Uterus (tissue), 4 donors: ENCODE data around the gene NRDC. TPM values are rescaled to one million over a fixed set of nuclear protein-coding genes. Genes with fewer than 3 reads are reported as not detected.
"Not testable (repeated sequence)": the region's sequence is repeated elsewhere in the genome, so short reads cannot be mapped to it uniquely, and the experiment has no call there.

Source experiments
- DNase-seq, 2 donors: peaks; one replicate each; pipeline ENCODE4 v3.0.0-alpha.2; 2019 to 2020
- H3K27ac ChIP-seq, 2 donors: fragments of 200-600 bp; sonication (generic); 1 replicate in 1 of 2; 2 replicates in 1 of 2; pipeline ENCODE4 v1.5.1; 2016 to 2018
- H3K27me3 ChIP-seq, 2 donors: fragments of 200-600 bp; sonication (generic); one replicate each; pipeline ENCODE4 v1.5.1; 2018 to 2019; ENCODE audit warnings: control low read depth in 1 of 2
- H3K36me3 ChIP-seq, 2 donors: fragments of 200-600 bp; sonication (generic); one replicate each; pipeline ENCODE4 v1.5.1; 2019; ENCODE audit warnings: control low read depth in 1 of 2
- H3K4me1 ChIP-seq, 2 donors: fragments of 200-600 bp; sonication (generic); one replicate each; pipeline ENCODE4 v1.5.1; 2018 to 2019; ENCODE audit warnings: control low read depth in 1 of 2
- H3K4me3 ChIP-seq, 2 donors: fragments of 200-600 bp; sonication (generic); 1 replicate in 1 of 2; 2 replicates in 1 of 2; pipeline ENCODE4 v1.5.1; 2018 to 2019; ENCODE audit warnings: mild to moderate bottlenecking in 1 of 2
- H3K9me3 ChIP-seq, 2 donors: fragments of 200-600 bp; sonication (generic); one replicate each; pipeline ENCODE4 v1.5.1; 2019; ENCODE audit warnings: control low read depth in 1 of 2
- POLR2A ChIP-seq, 2 donors: fragments of 450-650 bp; IDR thresholded peaks; one replicate each; pipeline ENCODE4 v1.6.1; 2016; ENCODE audit warnings: antibody characterized with exemption in 2 of 2, mild to moderate bottlenecking in 1 of 2, moderate library complexity in 1 of 2
- intact Hi-C: fragments of 100-400 bp; cut with DNase I; formaldehyde crosslinking; loops from one replicate; pipeline ENCODE4 v1.15.1; 2023; ENCODE audit warnings: low total_unique reads
- total RNA-seq, 4 donors: library from RNA; depleted of rRNA in 3 of 4; stranded (reverse); fragments of >200 nt in 3 of 4; gene quantifications; one replicate each; pipeline versions ENCODE4 v1.1.0 to v1.2.4, GENCODE V29; 2014 to 2023
- TF ChIP-seq, protein P1 (sequence below), 4 experiments: fragments of 200-600 bp in 2 of 4; fragments of 450-650 bp in 2 of 4; sonication (generic) in 2 of 4; IDR thresholded peaks; one replicate each; pipeline ENCODE4 v1.5.1; 2016 to 2019; ENCODE audit warnings: antibody characterized with exemption in 4 of 4, mild to moderate bottlenecking in 2 of 4, moderate library complexity in 1 of 4
- donor health status: DM: yes; HTN: yes; CAD: no.

NRDC gene
- total RNA-seq, 4 donors from 2014 or later = 35.1 to 145 (median 75.6) TPM

DNA sequence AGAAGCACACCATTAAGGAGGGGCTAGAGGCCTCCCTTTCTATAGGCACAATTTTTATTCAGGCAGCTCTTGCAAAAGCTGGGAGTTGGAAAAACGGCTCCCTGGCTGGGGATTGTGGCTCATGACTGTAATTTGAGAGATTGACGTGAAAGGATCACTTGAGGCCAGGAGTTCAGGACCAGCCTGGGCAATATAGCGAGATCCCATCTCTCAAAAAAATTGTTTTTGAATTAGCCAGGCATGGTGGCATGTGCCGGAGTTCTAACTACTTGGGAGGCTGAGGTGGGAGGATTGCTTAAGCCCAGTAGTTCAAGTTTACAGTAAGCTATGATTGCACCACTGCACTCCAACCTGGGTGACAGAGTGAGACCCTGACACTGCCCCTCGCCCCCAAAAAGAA is 23.9 kb upstream of the NRDC start:
- intact Hi-C loops = no loop called here
- no peaks in the 10 kb centered on the region for H3K4me1 ChIP-seq
- H3K27me3 ChIP-seq = no peaks in the 10 kb centered on the region
- DNase-seq = no peak
- no peaks in the 10 kb centered on the region for H3K36me3 ChIP-seq
- TF ChIP-seq POLR2A (IDR thresholded peaks at IDR 0.05) = no peak
- TF ChIP-seq, protein P1, sequence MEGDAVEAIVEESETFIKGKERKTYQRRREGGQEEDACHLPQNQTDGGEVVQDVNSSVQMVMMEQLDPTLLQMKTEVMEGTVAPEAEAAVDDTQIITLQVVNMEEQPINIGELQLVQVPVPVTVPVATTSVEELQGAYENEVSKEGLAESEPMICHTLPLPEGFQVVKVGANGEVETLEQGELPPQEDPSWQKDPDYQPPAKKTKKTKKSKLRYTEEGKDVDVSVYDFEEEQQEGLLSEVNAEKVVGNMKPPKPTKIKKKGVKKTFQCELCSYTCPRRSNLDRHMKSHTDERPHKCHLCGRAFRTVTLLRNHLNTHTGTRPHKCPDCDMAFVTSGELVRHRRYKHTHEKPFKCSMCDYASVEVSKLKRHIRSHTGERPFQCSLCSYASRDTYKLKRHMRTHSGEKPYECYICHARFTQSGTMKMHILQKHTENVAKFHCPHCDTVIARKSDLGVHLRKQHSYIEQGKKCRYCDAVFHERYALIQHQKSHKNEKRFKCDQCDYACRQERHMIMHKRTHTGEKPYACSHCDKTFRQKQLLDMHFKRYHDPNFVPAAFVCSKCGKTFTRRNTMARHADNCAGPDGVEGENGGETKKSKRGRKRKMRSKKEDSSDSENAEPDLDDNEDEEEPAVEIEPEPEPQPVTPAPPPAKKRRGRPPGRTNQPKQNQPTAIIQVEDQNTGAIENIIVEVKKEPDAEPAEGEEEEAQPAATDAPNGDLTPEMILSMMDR (IDR thresholded peaks at IDR 0.05) = no peak
- no peak overlapping the region for H3K4me3 ChIP-seq
- no peaks in the 10 kb centered on the region for H3K9me3 ChIP-seq
- no peak overlapping the region for H3K27ac ChIP-seq

DNA sequence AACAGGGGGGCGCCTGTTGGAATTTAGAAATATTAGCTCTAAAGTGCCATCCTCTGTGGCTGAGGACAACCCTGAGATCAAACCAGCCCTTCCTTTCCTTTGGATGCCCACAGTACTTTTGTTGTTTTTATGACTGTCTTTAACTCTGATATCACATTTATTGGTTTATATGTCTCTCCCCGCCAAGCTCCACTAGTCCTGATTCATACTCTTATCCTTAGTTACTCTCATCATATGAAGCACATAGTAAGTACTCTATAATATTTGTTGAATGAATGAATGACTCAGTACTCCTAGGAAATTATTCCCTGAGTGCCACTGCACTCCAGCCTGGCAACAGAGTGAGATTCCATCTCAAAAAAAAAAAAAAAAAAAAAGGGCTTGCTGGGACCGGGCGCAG is 22.6 kb upstream of the NRDC start:
- H3K4me1 ChIP-seq = no peaks in the 10 kb centered on the region

DNA sequence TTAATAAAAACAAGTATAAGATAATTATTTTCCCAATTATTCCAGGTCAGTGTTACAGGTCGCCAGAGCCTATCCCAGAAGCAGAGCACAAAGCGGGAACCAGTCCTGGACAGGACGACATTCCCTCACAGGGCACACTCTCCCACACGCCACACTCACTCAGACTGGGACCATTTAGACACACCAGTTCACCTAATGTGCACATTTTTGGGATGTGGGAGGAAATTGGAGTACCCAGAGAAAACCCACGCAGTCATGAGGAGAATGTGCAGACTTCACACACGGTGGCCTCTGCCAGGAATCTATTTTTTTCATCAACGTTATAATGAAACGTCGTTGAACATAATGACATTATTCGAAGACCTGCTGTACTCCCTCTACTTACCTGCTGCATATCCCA is 20.5 kb upstream of the NRDC start:
- Histone ChIP-seq H3K27me3 (no peaks in the 10 kb centered on the region), H3K4me1 (no peaks in the 10 kb centered on the region), H3K27ac (no peak overlapping the region), H3K36me3 (no peaks in the 10 kb centered on the region), H3K9me3 (no peaks in the 10 kb centered on the region), H3K4me3 (no peak overlapping the region)
- TF ChIP-seq, protein P1 (IDR thresholded peaks at IDR 0.05) = no peak
- TF ChIP-seq POLR2A (IDR thresholded peaks at IDR 0.05) = no peak
- intact Hi-C loops = no loop called here
- no peak for DNase-seq

More for the DNA sequence above, 22.6 kb upstream of the NRDC start:
- Histone ChIP-seq H3K36me3 (no peaks in the 10 kb centered on the region), H3K4me3 (no peak overlapping the region), H3K27ac (no peak overlapping the region), H3K27me3 (no peaks in the 10 kb centered on the region), H3K9me3 (no peaks in the 10 kb centered on the region)
- DNase-seq = no peak
- intact Hi-C loops = no loop called here
- TF ChIP-seq, protein P1 (IDR thresholded peaks at IDR 0.05) = no peak
- no peak for TF ChIP-seq POLR2A (IDR thresholded peaks at IDR 0.05)

DNA sequence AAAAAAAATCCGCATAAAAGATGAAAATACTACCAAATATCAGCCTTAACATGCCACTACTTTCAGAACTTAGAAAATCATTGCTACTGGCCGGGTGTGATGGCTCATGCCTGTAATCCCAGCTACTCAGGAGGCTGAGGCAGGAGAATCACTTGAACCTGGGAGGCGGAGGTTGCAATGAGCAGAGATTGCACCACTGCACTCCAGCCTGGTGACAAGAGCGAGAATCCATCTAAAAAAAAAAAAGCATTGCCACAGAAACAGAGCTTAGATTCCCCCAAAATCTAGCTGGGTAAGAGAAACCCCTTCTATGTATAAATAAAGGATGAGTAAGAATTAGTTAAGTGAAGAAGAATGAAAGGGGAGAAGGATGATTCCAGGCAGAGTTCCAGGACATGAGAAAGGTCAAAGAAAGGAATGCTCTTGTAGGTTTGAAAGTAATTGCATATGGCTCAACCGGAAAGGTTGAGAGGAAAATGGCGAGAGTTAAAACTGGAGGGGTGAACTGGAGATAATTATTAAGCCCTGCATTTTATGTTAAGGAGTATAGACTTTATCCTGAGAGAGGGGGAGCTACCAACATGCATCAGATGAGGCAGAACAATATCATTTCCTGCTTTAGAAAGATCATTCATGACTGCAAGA is 19.7 kb upstream of the NRDC start:
- no peak overlapping the region for H3K27ac ChIP-seq
- no peaks in the 10 kb centered on the region for H3K36me3 ChIP-seq
- no peaks in the 10 kb centered on the region for H3K9me3 ChIP-seq
- no peaks in the 10 kb centered on the region for H3K4me1 ChIP-seq
- DNase-seq = no peak
- no peaks in the 10 kb centered on the region for H3K27me3 ChIP-seq
- no peak overlapping the region for H3K4me3 ChIP-seq
- intact Hi-C loops = no loop called here
- TF ChIP-seq, protein P1 (IDR thresholded peaks at IDR 0.05) = no peak
- no peak for TF ChIP-seq POLR2A (IDR thresholded peaks at IDR 0.05)

DNA sequence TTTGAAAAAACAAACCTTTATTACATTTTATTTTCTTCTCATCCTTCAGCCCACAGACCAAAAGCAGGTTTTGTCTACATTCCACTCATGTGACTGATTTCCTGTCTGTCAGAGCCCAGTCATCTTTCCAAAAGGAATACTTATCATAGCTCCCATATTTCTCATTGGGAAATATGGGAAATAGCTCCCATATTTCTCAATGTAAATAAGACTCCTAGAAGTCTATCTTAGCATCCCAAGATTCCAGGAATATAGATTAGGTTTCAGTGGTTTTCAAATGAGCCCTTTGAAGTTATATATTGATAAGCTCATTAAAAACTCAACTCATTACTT is 19.1 kb upstream of the NRDC start:
- no peak for TF ChIP-seq POLR2A (IDR thresholded peaks at IDR 0.05)

DNA sequence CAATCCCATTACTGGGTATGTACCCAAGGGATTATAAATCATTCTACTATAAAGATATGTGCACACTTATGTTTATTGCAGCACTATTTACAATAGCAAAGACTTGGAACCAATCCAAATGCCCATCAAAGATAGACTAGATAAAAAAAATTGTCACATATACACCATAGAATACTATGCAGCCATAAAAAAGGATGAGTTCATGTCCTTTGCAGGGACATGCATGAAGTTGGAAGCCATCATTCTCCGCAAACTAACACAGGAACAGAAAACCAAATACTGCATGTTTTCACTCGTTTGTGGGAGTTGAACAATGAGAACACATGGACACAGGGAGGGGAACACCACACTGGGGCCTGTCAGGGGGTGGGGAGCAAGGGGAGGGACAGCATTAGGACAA is 16.2 kb upstream of the NRDC start:
- H3K4me3 ChIP-seq, H3K27ac ChIP-seq, intact Hi-C loops, H3K4me1 ChIP-seq, H3K27me3 ChIP-seq, H3K36me3 ChIP-seq, H3K9me3 ChIP-seq, DNase-seq: not testable (repeated sequence)

More for the DNA sequence above, 19.1 kb upstream of the NRDC start:
- Histone ChIP-seq H3K27me3 (no peaks in the 10 kb centered on the region), H3K9me3 (no peaks in the 10 kb centered on the region), H3K36me3 (no peaks in the 10 kb centered on the region), H3K4me3 (no peak overlapping the region), H3K27ac (no peak overlapping the region), H3K4me1 (no peaks in the 10 kb centered on the region)
- no peak for DNase-seq
- intact Hi-C loops = no loop called here
